HCT116 (cell line): ENCODE results near the gene GGACT.

Experiments
- CTCF ChIP-seq, 3 experiments: fragments of 200-600 bp in 1 of 3; sonication (generic) in 1 of 3; IDR thresholded peaks in 2 of 3; conservative IDR thresholded peaks in 1 of 3; 2 replicates each; pipeline ENCODE4 v1.5.1; 2012 to 2017; ENCODE audit warnings: low read depth in 2 of 3, low read length in 2 of 3, antibody characterized with exemption in 1 of 3, borderline replicate concordance in 1 of 3, control low read depth in 1 of 3, mild to moderate bottlenecking in 1 of 3, mixed read lengths in 1 of 3, mixed run types in 1 of 3, moderate library complexity in 1 of 3; ENCODE audit not compliant: insufficient read depth in 1 of 3
- EZH2 ChIP-seq: fragments of 200-600 bp; sonication (generic); IDR thresholded peaks from 2 replicates; pipeline ENCODE4 v1.6.1; 2017; ENCODE audit warnings: antibody characterized with exemption, mixed run types
- EZH2phosphoT487 ChIP-seq: fragments of 200-600 bp; IDR thresholded peaks from 2 replicates; pipeline ENCODE4 v1.6.1; 2018; ENCODE audit warnings: antibody characterized with exemption, borderline replicate concordance
- POLR2A ChIP-seq: IDR thresholded peaks from 2 replicates; pipeline ENCODE4 v1.7.0; 2011; ENCODE audit warnings: borderline replicate concordance; ENCODE audit not compliant: insufficient read depth, insufficient read length; ENCODE audit errors: extremely low read depth
- POLR2AphosphoS5 ChIP-seq: IDR thresholded peaks from 2 replicates; pipeline ENCODE4 v1.6.1; 2011; ENCODE audit warnings: mild to moderate bottlenecking, low read depth, low read length, moderate library complexity
- RAD21 ChIP-seq: IDR thresholded peaks from 2 replicates; pipeline ENCODE4 v1.6.1; 2012; ENCODE audit warnings: low read depth, mild to moderate bottlenecking
- SIN3A ChIP-seq: IDR thresholded peaks from 2 replicates; pipeline ENCODE4 v1.6.1; 2012; ENCODE audit warnings: low read depth
- YY1 ChIP-seq: IDR thresholded peaks from 2 replicates; pipeline ENCODE4 v1.6.1; 2011; ENCODE audit warnings: low read length, low read depth, moderate library complexity, mild to moderate bottlenecking; ENCODE audit not compliant: insufficient replicate concordance; ENCODE audit errors: extremely low read depth
- ZNF274 ChIP-seq: fragments of 200-500 bp; sonication (Bioruptor generic); IDR thresholded peaks from 2 replicates; pipeline ENCODE4 v1.6.1; 2014; ENCODE audit warnings: mild to moderate bottlenecking, low read depth, low read length, inconsistent platforms
- TF ChIP-seq, protein P1 (sequence below): IDR thresholded peaks from 2 replicates; pipeline ENCODE4 v1.6.1; 2012; ENCODE audit warnings: low read depth
- TF ChIP-seq, protein P2 (sequence below): IDR thresholded peaks from 2 replicates; pipeline ENCODE4 v1.6.1; 2011; ENCODE audit warnings: mild to moderate bottlenecking, low read length, moderate library complexity; ENCODE audit not compliant: insufficient replicate concordance; ENCODE audit errors: extremely low read depth

DNA sequence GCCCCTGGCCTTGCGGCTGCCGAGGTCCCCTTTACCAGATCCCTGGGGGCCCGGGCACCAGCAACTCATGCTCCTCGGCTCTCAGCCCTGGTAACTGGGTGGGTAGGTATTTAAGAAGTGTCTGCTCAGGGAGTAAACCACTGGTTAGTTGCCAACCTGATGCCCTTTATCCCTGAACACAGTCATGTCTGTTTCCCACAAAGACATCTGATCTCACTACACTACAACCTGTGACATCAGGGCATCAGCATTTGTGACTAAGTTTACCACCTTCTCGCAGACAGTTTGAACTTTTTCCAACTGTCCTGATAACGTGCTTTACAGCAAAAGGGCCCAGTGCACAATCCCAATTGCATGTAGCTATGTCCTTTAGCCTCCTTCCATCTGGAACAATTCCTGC is 22.0 kb downstream of the GGACT start:
- no peak for TF ChIP-seq CTCF (IDR thresholded peaks at IDR 0.05 in 2 of 3, conservative IDR thresholded peaks at IDR 0.05 in 1 of 3; ENCODE audit: borderline replicate concordance in 1 of 3, insufficient read depth in 1 of 3, low read depth in 2 of 3, low read length in 2 of 3)
- TF ChIP-seq EZH2 = no peak
- TF ChIP-seq ZNF274 = no peak
- TF ChIP-seq POLR2A = no peak
- TF ChIP-seq, protein P1, sequence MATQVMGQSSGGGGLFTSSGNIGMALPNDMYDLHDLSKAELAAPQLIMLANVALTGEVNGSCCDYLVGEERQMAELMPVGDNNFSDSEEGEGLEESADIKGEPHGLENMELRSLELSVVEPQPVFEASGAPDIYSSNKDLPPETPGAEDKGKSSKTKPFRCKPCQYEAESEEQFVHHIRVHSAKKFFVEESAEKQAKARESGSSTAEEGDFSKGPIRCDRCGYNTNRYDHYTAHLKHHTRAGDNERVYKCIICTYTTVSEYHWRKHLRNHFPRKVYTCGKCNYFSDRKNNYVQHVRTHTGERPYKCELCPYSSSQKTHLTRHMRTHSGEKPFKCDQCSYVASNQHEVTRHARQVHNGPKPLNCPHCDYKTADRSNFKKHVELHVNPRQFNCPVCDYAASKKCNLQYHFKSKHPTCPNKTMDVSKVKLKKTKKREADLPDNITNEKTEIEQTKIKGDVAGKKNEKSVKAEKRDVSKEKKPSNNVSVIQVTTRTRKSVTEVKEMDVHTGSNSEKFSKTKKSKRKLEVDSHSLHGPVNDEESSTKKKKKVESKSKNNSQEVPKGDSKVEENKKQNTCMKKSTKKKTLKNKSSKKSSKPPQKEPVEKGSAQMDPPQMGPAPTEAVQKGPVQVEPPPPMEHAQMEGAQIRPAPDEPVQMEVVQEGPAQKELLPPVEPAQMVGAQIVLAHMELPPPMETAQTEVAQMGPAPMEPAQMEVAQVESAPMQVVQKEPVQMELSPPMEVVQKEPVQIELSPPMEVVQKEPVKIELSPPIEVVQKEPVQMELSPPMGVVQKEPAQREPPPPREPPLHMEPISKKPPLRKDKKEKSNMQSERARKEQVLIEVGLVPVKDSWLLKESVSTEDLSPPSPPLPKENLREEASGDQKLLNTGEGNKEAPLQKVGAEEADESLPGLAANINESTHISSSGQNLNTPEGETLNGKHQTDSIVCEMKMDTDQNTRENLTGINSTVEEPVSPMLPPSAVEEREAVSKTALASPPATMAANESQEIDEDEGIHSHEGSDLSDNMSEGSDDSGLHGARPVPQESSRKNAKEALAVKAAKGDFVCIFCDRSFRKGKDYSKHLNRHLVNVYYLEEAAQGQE = no peak
- TF ChIP-seq POLR2AphosphoS5 = no peak
- no peak for TF ChIP-seq RAD21
- no peak for TF ChIP-seq SIN3A
- TF ChIP-seq YY1 = no peak
- no peak for TF ChIP-seq EZH2phosphoT487
- TF ChIP-seq, protein P2, sequence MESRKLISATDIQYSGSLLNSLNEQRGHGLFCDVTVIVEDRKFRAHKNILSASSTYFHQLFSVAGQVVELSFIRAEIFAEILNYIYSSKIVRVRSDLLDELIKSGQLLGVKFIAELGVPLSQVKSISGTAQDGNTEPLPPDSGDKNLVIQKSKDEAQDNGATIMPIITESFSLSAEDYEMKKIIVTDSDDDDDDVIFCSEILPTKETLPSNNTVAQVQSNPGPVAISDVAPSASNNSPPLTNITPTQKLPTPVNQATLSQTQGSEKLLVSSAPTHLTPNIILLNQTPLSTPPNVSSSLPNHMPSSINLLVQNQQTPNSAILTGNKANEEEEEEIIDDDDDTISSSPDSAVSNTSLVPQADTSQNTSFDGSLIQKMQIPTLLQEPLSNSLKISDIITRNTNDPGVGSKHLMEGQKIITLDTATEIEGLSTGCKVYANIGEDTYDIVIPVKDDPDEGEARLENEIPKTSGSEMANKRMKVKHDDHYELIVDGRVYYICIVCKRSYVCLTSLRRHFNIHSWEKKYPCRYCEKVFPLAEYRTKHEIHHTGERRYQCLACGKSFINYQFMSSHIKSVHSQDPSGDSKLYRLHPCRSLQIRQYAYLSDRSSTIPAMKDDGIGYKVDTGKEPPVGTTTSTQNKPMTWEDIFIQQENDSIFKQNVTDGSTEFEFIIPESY = no peak
